IMR-90 (cell line): ENCODE measurements around the gene CYP26B1.

ENCODE experiments used
- POLR2A ChIP-seq: IDR thresholded peaks from 2 replicates; pipeline ENCODE4 v1.6.1; 2012; ENCODE audit warnings: mild to moderate bottlenecking, low read depth, low read length
- RAD21 ChIP-seq: IDR thresholded peaks from 2 replicates; pipeline ENCODE4 v1.6.1; 2012; ENCODE audit warnings: low read length, improper control_type of control experiment

DNA sequence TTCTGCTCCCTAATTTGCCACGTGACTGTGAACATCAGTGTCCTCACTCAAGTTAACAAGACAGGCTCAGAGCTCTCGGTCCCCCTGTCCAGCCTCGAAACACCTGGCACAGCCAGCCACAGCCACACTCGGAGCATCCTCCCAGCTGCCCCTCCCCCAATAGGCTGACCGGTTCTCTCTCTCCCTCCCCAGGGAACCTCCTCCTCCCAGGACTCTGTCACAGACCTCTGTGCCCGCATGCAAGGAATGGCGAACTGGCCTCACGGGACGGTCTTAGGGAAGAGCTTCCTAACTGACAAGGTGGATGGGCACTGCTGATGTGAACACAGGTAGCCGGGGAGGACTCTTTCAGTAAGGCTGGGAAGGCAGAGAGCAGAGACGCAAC lies 18.8 kb downstream of the CYP26B1 start:
- TF ChIP-seq RAD21, result no peak
- TF ChIP-seq POLR2A, result no peak
